H1 (cell line): Measurements from ENCODE around the gene COPS6. TPM values are rescaled to one million over a fixed set of nuclear protein-coding genes. Genes with fewer than 3 reads are reported as not detected.

ENCODE experiments used
- ASH2L ChIP-seq: fragments of 200-600, 300-600 bp; sonication (generic); IDR thresholded peaks from one replicate; pipeline ENCODE4 v1.7.1; 2017; ENCODE audit warnings: low read length
- ATF3 ChIP-seq: IDR thresholded peaks from 2 replicates; pipeline ENCODE4 v1.6.1; 2011; ENCODE audit warnings: low read depth, mild to moderate bottlenecking, low read length; ENCODE audit not compliant: insufficient read depth
- CEBPB ChIP-seq: IDR thresholded peaks from 2 replicates; pipeline ENCODE4 v1.6.1; 2012; ENCODE audit warnings: low read depth, low read length
- CHD2 ChIP-seq: IDR thresholded peaks from 2 replicates; pipeline ENCODE4 v1.6.1; 2012; ENCODE audit warnings: low read length, improper control_type of control experiment
- CREB1 ChIP-seq: IDR thresholded peaks from 2 replicates; pipeline ENCODE4 v1.6.1; 2012; ENCODE audit warnings: inconsistent platforms
- CTCF ChIP-seq, 3 experiments: IDR thresholded peaks; 1 replicate in 2 of 3; 2 replicates in 1 of 3; pipeline versions ENCODE4 v1.5.1 to v1.6.1; 2011; ENCODE audit warnings: low read length in 3 of 3, mild to moderate bottlenecking in 3 of 3, inconsistent platforms in 2 of 3, low read depth in 1 of 3, moderate library complexity in 1 of 3; ENCODE audit not compliant: insufficient read depth in 1 of 3; ENCODE audit errors: control extremely low read depth in 1 of 3
- EGR1 ChIP-seq: IDR thresholded peaks from 2 replicates; pipeline ENCODE4 v1.6.1; 2011; ENCODE audit warnings: low read depth, low read length, borderline replicate concordance
- FOSL1 ChIP-seq: IDR thresholded peaks from 2 replicates; pipeline ENCODE4 v1.6.1; 2011; ENCODE audit warnings: mild to moderate bottlenecking, low read depth, low read length, moderate library complexity; ENCODE audit not compliant: insufficient read depth
- HDAC2 ChIP-seq, 2 experiments: fragments of 300-600 bp in 1 of 2; sonication (generic) in 1 of 2; IDR thresholded peaks; 2 replicates each; pipeline ENCODE4 v1.6.1; 2011 to 2012; ENCODE audit warnings: low read depth in 2 of 2, low read length in 2 of 2, mild to moderate bottlenecking in 2 of 2, moderate library complexity in 2 of 2, borderline replicate concordance in 1 of 2, inconsistent platforms in 1 of 2
- JUN ChIP-seq: IDR thresholded peaks from 2 replicates; pipeline ENCODE4 v1.6.1; 2011; ENCODE audit warnings: low read depth, mild to moderate bottlenecking, improper control_type of control experiment, low read length
- JUND ChIP-seq: IDR thresholded peaks from 2 replicates; pipeline ENCODE4 v1.6.1; 2011; ENCODE audit warnings: mild to moderate bottlenecking, improper control_type of control experiment, low read length
- KDM1A ChIP-seq: fragments of 200-600, 300-600 bp; sonication (generic); IDR thresholded peaks from 2 replicates; pipeline ENCODE4 v1.7.1; 2016; ENCODE audit warnings: mild to moderate bottlenecking, low read length, borderline replicate concordance
- KDM4A ChIP-seq: IDR thresholded peaks from one replicate; pipeline ENCODE4 v1.7.1; 2012; ENCODE audit warnings: low read depth, mild to moderate bottlenecking, moderate library complexity, low read length, inconsistent platforms; ENCODE audit not compliant: severe bottlenecking
- POLR2A ChIP-seq, 2 experiments: IDR thresholded peaks; 1 replicate in 1 of 2; 2 replicates in 1 of 2; pipeline ENCODE4 v1.6.1; 2011; ENCODE audit warnings: low read depth in 2 of 2, low read length in 2 of 2, mild to moderate bottlenecking in 2 of 2; ENCODE audit errors: control extremely low read depth in 1 of 2
- RFX5 ChIP-seq: IDR thresholded peaks from 2 replicates; pipeline ENCODE4 v1.6.1; 2011; ENCODE audit warnings: low read depth, low read length, improper control_type of control experiment, borderline replicate concordance
- SIN3A ChIP-seq, 2 experiments: IDR thresholded peaks in 1 of 2; conservative IDR thresholded peaks in 1 of 2; 2 replicates each; pipeline ENCODE4 v1.6.1; 2011 to 2012; ENCODE audit warnings: low read length in 2 of 2, improper control_type of control experiment in 1 of 2, low read depth in 1 of 2, mild to moderate bottlenecking in 1 of 2
- SIX5 ChIP-seq: IDR thresholded peaks from 2 replicates; pipeline ENCODE4 v1.6.1; 2011; ENCODE audit warnings: mild to moderate bottlenecking, low read depth, low read length
- SRF ChIP-seq: IDR thresholded peaks from 2 replicates; pipeline ENCODE4 v1.6.1; 2011; ENCODE audit warnings: mild to moderate bottlenecking, low read depth, low read length, moderate library complexity
- TCF12 ChIP-seq: IDR thresholded peaks from 2 replicates; pipeline ENCODE4 v1.6.1; 2011; ENCODE audit warnings: low read depth, mild to moderate bottlenecking, low read length
- YY1 ChIP-seq: IDR thresholded peaks from 2 replicates; pipeline ENCODE4 v1.6.1; 2011; ENCODE audit warnings: low read depth, mild to moderate bottlenecking, low read length
- polyA plus RNA-seq, 7 experiments: library from polyadenylated mRNA; depleted of rRNA in 3 of 7; stranded (reverse) in 5 of 7; unstranded in 2 of 7; fragments of >200 nt in 5 of 7; fragments of 200-250 nt in 2 of 7; gene quantifications; 1 replicate in 5 of 7; 2 replicates in 1 of 7; 4 replicates in 1 of 7; pipeline versions ENCODE4 v1.2.1 to v1.2.3, GENCODE V29; 2011 to 2013; ENCODE audit warnings: missing spikeins in 2 of 7, mixed read lengths in 2 of 7
- total RNA-seq: library from RNA; stranded (reverse); fragmentation: NEBNext Ultra II Directional; extraction: Animal tissue kit (Norgen Biotek cat#: 25700); gene quantifications from 2 replicates; pipeline ENCODE4 v1.2.1, GENCODE V29; 2021
- TF ChIP-seq, protein P1 (sequence below): IDR thresholded peaks from 2 replicates; pipeline ENCODE4 v1.6.1; 2012; ENCODE audit warnings: low read length, inconsistent platforms

Gene COPS6
- total and polyA plus RNA-seq, 2 of the 8 experiments (the other 6 are each of a cell fraction or from before 2014, with no cell fraction given), result 127 to 225 TPM

DNA sequence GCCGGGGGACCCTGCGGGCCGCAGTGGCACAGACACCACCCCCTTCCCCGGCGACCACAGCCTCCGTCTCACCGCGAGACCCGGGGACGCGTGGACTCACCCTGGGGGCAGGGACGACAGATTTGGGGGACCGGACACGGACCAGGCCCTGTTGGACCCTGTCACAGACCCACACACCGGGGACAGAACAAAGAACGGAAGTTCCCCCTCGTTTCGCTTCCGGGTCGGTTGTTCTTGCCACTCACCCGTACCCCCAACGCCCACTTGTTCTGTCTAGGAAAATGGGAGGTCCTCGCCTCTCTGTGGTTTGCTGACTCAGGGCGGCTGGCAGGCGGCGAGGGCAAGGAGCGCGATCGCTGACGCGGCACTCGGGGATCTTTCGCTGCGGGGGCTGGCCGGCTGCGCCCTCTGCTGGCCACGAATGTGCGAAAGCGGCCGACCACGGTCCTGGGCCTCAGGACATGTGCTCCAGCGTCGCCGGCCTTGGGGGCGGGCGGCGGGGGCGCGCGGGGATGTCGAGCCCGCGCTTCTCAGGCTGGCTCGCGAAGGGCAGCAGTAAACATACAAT lies 7.2 kb upstream of the COPS6 start, which contains the start of gene ZNF3 (continued):
- TF ChIP-seq CREB1, result peak; percentile 90
- TF ChIP-seq JUN, result no peak
- peak; percentile 98 for TF ChIP-seq EGR1
- TF ChIP-seq ASH2L, result peak; percentile 45
- TF ChIP-seq CTCF (IDR thresholded peaks at IDR 0.05; ENCODE audit: control extremely low read depth in 1 of 3, insufficient read depth in 1 of 3, low read depth in 1 of 3, low read length in 3 of 3), result peak; percentile 84 to 94 (median 85)
- TF ChIP-seq ATF3, result 0 out of 2 replicates have a peak, but pooled peaks have one; percentile 36
- peak; percentile 88 to 93; a peak in 3 of 4 replicates for TF ChIP-seq SIN3A (conservative IDR thresholded peaks at IDR 0.05 in 1 of 2, IDR thresholded peaks at IDR 0.05 in 1 of 2; ENCODE audit: low read depth in 1 of 2, low read length in 2 of 2)
- peak; percentile 81 for TF ChIP-seq CHD2
- TF ChIP-seq SIX5, result peak; percentile 34; the same call in 1 of the 2 replicates
- TF ChIP-seq SRF, result peak; percentile 59
- TF ChIP-seq, protein P1, sequence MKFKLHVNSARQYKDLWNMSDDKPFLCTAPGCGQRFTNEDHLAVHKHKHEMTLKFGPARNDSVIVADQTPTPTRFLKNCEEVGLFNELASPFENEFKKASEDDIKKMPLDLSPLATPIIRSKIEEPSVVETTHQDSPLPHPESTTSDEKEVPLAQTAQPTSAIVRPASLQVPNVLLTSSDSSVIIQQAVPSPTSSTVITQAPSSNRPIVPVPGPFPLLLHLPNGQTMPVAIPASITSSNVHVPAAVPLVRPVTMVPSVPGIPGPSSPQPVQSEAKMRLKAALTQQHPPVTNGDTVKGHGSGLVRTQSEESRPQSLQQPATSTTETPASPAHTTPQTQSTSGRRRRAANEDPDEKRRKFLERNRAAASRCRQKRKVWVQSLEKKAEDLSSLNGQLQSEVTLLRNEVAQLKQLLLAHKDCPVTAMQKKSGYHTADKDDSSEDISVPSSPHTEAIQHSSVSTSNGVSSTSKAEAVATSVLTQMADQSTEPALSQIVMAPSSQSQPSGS, result no peak
- TF ChIP-seq HDAC2 (IDR thresholded peaks at IDR 0.05; ENCODE audit: borderline replicate concordance in 1 of 2, low read depth in 2 of 2, low read length in 2 of 2), result peak; percentile 58 to 61; a peak in 2 of 4 replicates
- TF ChIP-seq RFX5, result no peak
- no peak for TF ChIP-seq FOSL1
- peak; percentile 55 for TF ChIP-seq YY1
- TF ChIP-seq KDM4A, result peak; percentile 42
- TF ChIP-seq KDM1A, result no peak; the same call in 1 of the 2 replicates
- TF ChIP-seq CEBPB, result no peak
- TF ChIP-seq TCF12, result no peak
- peak; percentile 79 for TF ChIP-seq JUND
- TF ChIP-seq POLR2A (IDR thresholded peaks at IDR 0.05; ENCODE audit: control extremely low read depth in 1 of 2, low read depth in 2 of 2, low read length in 2 of 2), result peak; percentile 77 to 95
